NCI-H2196 treated with DMSO at 0.1 percent for 48 hours (cell line): ENCODE measurements around the gene PTH2.
"Not testable (repeated sequence)": the region's sequence is repeated elsewhere in the genome, so short reads cannot be mapped to it uniquely, and the experiment has no call there.

Experiments
- DNase-seq: peaks from one replicate; lab custom pipeline; 2025; ENCODE audit not compliant: unreplicated experiment; lab: John Stamatoyannopoulos, UW

Gene PTH2

GRCh38 chr19:49390131-49390928 is 32.9 kb downstream of the PTH2 start:
- DNase-seq: no peak

GRCh38 chr19:49389406-49389805 is 33.8 kb downstream of the PTH2 start:
- no peak for DNase-seq

- DNase-seq: no peak
Measured at GRCh38 chr19:49387936-49388372, 35.3 kb downstream of the PTH2 start, which contains the start of gene KASH5. TSS of gene KASH5 (plus strand) at chr19:49388249. CDS start at chr19:49390884, 2,635 bp downstream.

GRCh38 chr19:49383599-49383998 is 39.6 kb downstream of the PTH2 start:
- DNase-seq: no peak

- DNase-seq: no peak
Measured at GRCh38 chr19:49382639-49383038, 40.6 kb downstream of the PTH2 start.

- DNase-seq: no peak
Measured at GRCh38 chr19:49380391-49380790, 42.9 kb downstream of the PTH2 start.

- DNase-seq: no peak
Measured at GRCh38 chr19:49378512-49378911, 44.7 kb downstream of the PTH2 start.

- DNase-seq: no peak
Measured at GRCh38 chr19:49374665-49375434, 48.4 kb downstream of the PTH2 start.

GRCh38 chr19:49373174-49373573 is 50.1 kb downstream of the PTH2 start:
- not testable (repeated sequence) for DNase-seq
